HPDE6-E6E7 (cell line): ENCODE measurements around the gene ABI3BP.

Experiments used
- DNase-seq: peaks from one replicate; pipeline ENCODE4 v3.0.0; 2011; ENCODE audit warnings: missing footprints; ENCODE audit errors: extremely low spot score

ABI3BP gene

GRCh38 chr3:100833483-100833882 is 159.7 kb downstream of the ABI3BP start:
- DNase-seq: no peak

GRCh38 chr3:100831629-100832028 is 161.6 kb downstream of the ABI3BP start:
- DNase-seq: no peak

GRCh38 chr3:100830931-100831330 is 162.3 kb downstream of the ABI3BP start:
- DNase-seq: no peak

GRCh38 chr3:100825574-100825973 is 167.6 kb downstream of the ABI3BP start:
- DNase-seq: no peak

GRCh38 chr3:100815583-100815982 is 177.6 kb downstream of the ABI3BP start:
- no peak for DNase-seq

GRCh38 chr3:100813828-100814227 is 179.4 kb downstream of the ABI3BP start:
- DNase-seq: no peak

- DNase-seq: no peak
Measured at GRCh38 chr3:100811779-100812507, 181.3 kb downstream of the ABI3BP start.

- DNase-seq: no peak
Measured at GRCh38 chr3:100810671-100811070, 182.6 kb downstream of the ABI3BP start.

GRCh38 chr3:100804631-100805030 is 188.6 kb downstream of the ABI3BP start:
- DNase-seq: no peak

GRCh38 chr3:100803711-100804110 is 189.5 kb downstream of the ABI3BP start:
- no peak for DNase-seq

- no peak for DNase-seq
Measured at GRCh38 chr3:100802126-100802525, 191.1 kb downstream of the ABI3BP start.

GRCh38 chr3:100798012-100798411 is 195.2 kb downstream of the ABI3BP start:
- DNase-seq: no peak

- no peak for DNase-seq
Measured at GRCh38 chr3:100796556-100796955, 196.7 kb downstream of the ABI3BP start.

- DNase-seq: no peak
Measured at GRCh38 chr3:100789579-100789978, 203.6 kb downstream of the ABI3BP start.

GRCh38 chr3:100783619-100784018 is 209.6 kb downstream of the ABI3BP start:
- no peak for DNase-seq

- no peak for DNase-seq
Measured at GRCh38 chr3:100782906-100783305, 210.3 kb downstream of the ABI3BP start.

- no peak for DNase-seq
Measured at GRCh38 chr3:100782348-100782747, 210.9 kb downstream of the ABI3BP start.

- DNase-seq: no peak
Measured at GRCh38 chr3:100781301-100781700, 211.9 kb downstream of the ABI3BP start.

- no peak for DNase-seq
Measured at GRCh38 chr3:100780071-100780622, 213.1 kb downstream of the ABI3BP start.

GRCh38 chr3:100779480-100779879 is 213.7 kb downstream of the ABI3BP start:
- DNase-seq: no peak

- DNase-seq: no peak
Measured at GRCh38 chr3:100777271-100777670, 215.9 kb downstream of the ABI3BP start.

- no peak for DNase-seq
Measured at GRCh38 chr3:100776746-100777145, 216.5 kb downstream of the ABI3BP start.

GRCh38 chr3:100776097-100776729 is 217.0 kb downstream of the ABI3BP start:
- no peak for DNase-seq
